Skeletal muscle cell (primary cell): ENCODE data around the gene RXFP4.
"Not testable (repeated sequence)": the region's sequence is repeated elsewhere in the genome, so short reads cannot be mapped to it uniquely, and the experiment has no call there.

ENCODE experiments used
- DNase-seq: peaks from one replicate; pipeline ENCODE4 v3.0.0-alpha.2; 2010; ENCODE audit warnings: low read depth
- H3K4me3 ChIP-seq: 2 replicates; pipeline ENCODE4 v1.5.1; 2011; ENCODE audit warnings: low read depth, mild to moderate bottlenecking, control low read depth, low read length, moderate library complexity

RXFP4 gene

DNA sequence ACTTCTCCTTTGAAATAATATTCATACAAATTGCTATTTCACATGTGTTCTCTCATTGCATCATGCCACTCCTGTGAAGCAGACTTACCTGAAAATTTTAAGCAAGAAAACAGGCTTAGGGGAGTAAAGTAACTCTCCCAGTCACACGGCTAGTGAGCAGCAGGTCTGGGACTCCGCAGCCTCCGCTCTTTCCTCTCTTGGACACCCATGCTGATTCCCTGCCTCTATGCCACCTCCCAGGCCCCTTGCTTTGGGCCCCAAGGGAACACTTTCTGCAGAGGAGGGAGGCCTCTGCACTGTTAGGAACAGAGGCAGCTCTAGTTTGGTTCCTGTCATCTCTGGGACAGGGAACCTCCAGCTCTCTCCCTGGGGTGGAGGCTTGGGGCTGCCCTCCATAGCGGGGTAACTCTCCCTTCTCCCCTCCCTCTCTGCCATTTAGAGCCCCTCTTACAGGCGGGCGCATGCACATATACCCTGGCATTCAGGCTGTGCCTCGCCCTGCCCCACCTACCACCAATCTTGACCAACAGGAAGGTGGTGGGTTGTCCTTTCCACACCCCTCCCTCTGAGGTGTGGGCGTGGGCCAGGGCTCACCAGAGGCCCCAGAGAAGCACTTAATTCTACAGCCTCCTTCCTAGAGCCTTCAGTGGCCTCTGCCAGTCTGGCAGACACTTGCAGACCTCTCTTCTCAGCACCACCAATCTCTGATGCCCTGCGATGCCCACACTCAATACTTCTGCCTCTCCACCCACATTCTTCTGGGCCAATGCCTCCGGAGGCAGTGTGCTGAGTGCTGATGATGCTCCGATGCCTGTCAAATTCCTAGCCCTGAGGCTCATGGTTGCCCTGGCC lies at the start of gene RXFP4:
Gene RXFP4 (plus strand): TSS at position 646 of the 852 bp plus-strand sequence. CDS start 72 bp downstream, at position 718.
- H3K4me3 ChIP-seq = no peak within 1 kb of the TSS
- no peak for DNase-seq

DNA sequence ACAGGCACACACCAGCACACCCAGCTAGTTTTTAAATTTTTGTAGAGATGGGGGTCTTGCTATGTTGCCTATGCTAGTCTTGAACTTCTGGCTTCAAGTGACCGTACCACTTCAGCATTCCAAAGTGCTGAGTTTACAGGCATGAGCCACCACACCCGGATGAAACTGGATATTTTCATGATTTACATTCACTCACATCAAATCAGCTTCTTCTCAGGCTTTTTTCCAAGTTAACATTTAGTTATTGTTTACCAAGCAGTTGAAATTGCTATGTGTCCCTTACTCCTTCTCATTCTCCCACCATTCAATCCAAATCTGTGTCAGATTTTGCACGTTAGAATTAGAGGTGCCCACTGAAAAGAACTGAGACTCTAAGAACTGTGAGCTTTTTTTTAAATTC lies 48.6 kb upstream of the RXFP4 start:
- H3K4me3 ChIP-seq = no peak overlapping the region
- DNase-seq = peak; percentile 47

- peak; percentile 60 for DNase-seq
These were observed 47.9 kb upstream of the RXFP4 start for GRCh38 chr1:155893389-155894142.

DNA sequence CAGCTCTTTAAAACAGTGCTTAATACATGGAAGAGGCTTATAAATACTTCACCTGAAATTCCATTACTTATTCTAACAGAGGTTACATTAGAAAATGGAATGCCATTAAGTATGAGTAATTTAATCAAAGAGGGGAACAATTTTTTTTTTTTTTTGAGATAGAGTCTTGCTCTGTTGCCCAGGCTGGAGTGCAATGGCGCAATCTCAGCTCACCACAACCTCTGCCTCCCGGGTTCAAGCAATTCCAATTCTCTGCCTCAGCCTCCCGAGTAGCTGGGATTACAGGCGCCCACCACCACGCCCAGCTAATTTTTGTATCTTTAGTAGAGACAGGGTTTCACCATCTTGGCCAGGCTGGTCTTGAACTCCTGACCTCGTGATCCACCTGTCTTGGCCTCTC lies 45.8 kb upstream of the RXFP4 start:
- H3K4me3 ChIP-seq, DNase-seq: not testable (repeated sequence)

More at GRCh38 chr1:155893389-155894142, 47.9 kb upstream of the RXFP4 start:
- H3K4me3 ChIP-seq = no peak overlapping the region

DNA sequence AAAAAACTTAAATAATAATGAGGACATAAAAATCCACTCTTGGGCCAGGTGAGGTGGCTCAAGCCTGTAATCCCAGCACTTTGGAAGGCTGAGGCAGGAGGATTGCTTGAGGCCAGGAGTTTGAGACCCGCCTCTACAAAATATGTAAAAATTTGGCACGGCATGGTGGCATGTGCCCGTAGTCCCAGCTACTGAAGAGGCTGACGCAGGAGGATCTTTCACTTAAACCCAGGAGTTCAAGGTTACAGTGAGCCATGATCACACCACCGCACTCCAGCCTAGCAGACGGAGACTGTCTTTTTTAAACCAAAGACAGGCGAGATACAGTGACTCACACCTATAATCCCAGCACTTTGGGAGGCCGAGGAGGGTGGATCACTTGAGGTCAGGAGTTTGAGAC lies 45.0 kb upstream of the RXFP4 start:
- H3K4me3 ChIP-seq, DNase-seq: not testable (repeated sequence)

DNA sequence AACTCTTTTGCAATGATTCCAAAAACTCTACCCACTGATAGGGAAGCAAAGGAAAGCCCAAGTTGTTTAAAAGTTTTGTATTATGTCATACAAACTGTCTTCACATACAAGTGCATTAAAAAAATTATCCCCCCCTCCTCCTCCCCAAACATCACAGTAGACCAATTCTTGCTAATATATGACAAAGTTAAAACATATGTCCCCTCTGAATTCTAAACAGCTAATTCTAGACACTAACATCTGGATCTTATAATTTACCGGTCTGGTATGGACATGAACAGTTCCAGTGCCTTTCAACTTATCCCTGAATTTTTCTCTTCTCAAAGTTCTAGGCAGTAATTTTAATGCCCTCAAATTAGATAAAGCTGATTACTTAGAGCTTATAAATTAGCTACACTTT lies 43.7 kb upstream of the RXFP4 start:
- no peak for DNase-seq
- no peak overlapping the region for H3K4me3 ChIP-seq

- no peak for DNase-seq
- H3K4me3 ChIP-seq = no peak overlapping the region
These were observed 42.5 kb upstream of the RXFP4 start for GRCh38 chr1:155898888-155899287.

DNA sequence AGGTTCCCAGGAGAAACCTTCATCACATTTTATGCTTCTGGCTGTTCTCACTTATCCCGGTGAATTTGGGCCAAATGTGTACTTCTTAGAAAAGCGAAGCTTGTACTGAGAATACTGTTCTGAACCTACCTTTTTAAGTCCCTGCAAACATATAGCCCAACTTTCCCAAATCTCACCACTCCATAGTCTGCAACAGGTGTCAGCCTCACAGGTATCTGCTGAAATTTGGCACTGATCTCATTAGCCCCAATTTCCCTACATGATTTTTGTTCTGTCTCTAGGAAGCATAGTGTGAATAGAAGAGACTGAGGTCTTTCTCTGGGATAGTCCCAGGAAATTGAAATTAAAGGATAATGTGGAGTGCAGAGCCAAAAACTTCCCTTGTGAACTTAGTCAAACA lies 41.8 kb upstream of the RXFP4 start:
- H3K4me3 ChIP-seq = no peak overlapping the region
- DNase-seq = no peak

DNA sequence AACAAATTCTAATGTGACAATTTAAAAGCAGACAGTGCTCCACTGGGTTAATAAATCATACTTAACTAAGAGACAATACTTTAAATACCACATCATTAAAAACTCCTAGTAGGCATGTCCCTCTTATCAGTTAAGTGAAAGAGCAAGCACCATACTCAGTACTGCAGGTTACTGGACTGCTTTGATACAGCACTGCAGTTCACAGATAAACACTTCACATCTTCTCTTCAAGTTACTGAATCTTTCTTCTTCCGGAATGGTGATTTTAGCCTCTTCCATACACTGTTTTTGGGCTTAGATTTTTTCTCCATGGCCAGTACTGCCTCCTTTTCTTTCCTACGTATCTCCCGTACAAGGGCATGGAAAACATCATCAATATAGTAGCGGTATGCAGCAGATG lies 41.3 kb upstream of the RXFP4 start:
- H3K4me3 ChIP-seq = no peak overlapping the region
- no peak for DNase-seq

DNA sequence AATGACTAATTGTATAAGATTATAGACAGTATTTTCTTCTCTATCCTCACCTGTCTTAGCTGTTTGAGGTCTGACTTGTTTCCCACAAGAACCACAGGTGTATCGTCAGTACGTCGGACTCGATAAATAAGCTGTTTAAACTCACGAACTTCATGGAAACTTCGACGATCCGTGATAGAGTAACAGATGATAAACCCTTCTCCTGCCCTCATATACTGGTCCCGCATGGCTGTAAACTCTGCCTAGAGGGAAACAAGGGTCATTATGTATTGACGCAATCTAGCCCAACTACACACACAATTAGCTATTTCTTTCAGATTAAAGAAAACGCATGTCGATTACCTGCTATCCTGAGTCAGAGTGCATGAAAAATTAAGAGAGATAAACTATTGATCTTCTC lies 37.2 kb upstream of the RXFP4 start:
- no peak for DNase-seq
- H3K4me3 ChIP-seq = no peak overlapping the region

GRCh38 chr1:155909894-155910293 lies 31.5 kb upstream of the RXFP4 start:
- H3K4me3 ChIP-seq = peak overlapping the region; percentile 67
- DNase-seq = no peak

- no peak for DNase-seq
- H3K4me3 ChIP-seq = peak overlapping the region; percentile 67
These were observed 30.8 kb upstream of the RXFP4 start for GRCh38 chr1:155910621-155911121.

GRCh38 chr1:155911156-155912055 lies 30.0 kb upstream of the RXFP4 start, which contains the start of gene RIT1:
TSS of gene RIT1 (minus strand) at chr1:155911349. CDS start at chr1:155910761, 588 bp downstream.
- H3K4me3 ChIP-seq = peak within 1 kb of the TSS; percentile 67
- no peak for DNase-seq

DNA sequence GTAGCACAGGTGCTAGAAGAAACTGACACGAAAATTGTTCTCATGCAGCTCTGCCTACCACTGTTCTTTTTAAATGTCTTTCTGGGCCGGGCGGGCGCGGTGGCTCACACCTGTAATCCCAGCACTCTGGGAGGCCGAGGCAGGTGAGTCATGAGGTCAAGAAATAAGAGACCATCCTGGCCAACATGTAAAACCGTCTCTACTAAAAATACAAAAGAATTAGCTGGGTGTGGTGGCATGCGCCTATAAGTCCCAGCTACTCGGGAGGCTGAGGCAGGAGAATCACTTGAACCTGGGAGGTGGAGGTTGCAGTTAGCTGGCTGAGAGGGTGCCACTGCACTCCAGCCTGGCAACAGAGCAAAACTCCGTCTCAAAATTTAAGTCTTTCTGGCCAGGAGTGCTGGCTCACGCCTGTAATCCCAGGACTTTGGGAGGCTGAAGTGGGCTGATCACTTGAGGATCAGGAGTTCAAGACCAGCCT lies 29.3 kb upstream of the RXFP4 start:
- H3K4me3 ChIP-seq = no peak overlapping the region
- no peak for DNase-seq

DNA sequence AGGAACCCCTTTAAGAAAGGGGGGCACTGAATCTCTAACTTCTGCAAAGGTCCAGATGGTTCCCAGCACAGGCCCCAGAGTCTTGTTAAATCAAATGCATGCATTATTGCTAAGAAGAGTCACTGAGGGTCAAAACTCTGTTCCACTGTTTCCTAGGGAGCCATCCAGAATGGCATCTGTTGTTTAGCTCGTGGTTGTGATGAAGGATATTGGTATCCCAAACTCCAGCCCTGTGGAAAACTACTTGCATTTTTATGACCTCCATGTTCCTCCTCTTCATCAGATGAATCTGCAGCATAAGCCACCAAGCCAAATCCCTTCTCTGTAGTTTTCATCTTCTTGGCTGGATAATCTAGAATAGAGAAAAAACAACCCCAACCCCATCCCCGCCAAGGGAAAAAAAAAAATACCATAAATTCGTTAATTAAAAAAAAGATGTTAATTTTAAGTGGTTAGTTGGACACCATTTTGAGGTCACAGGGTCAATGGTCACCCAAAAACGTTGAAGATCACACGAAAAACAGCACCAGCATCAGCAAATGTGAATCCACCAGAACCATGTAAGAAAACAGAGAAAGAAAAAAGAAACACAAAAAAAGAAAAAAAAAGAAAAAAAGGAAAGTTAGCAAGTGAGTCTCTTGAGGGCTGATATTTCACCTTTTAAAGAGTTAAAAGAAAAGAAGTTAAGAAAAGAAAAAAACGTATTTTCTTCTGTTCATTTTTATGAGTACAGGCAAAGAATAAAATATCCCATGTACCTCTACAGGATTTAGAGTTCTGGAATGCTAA lies 27.3 kb upstream of the RXFP4 start:
- H3K4me3 ChIP-seq = no peak overlapping the region
- no peak for DNase-seq

- H3K4me3 ChIP-seq = no peak overlapping the region
- DNase-seq = no peak
These were observed 22.8 kb upstream of the RXFP4 start for GRCh38 chr1:155918660-155919059.

- no peak overlapping the region for H3K4me3 ChIP-seq
- DNase-seq = no peak
These were observed 21.6 kb upstream of the RXFP4 start for GRCh38 chr1:155919801-155920200.

DNA sequence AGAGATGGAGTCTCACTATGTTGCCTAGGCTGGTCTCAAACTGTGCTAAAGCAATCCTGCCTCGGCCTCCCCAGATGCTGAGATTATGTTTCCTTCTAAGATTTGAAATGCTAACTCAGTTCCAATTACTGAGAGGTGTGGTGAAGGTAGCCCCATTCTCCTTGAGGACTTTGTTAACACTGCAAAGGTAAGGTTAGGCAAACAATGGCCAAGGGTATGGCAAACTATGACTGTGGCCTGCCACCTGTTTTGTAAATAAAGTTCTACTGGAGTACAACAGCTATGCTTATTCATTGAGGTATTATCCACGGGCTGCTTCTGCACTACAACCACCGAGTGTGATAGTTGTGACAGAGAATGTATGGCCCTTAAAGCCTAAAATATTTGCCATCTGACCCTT lies 20.7 kb upstream of the RXFP4 start:
- no peak overlapping the region for H3K4me3 ChIP-seq
- DNase-seq = no peak

GRCh38 chr1:155925506-155925905 lies 15.9 kb upstream of the RXFP4 start:
- H3K4me3 ChIP-seq = no peak overlapping the region

More at GRCh38 chr1:155925506-155925905, 15.9 kb upstream of the RXFP4 start:
- DNase-seq = no peak
